Chondrocyte (in vitro differentiated cells): Measurements from ENCODE around the gene LDLRAD4. TPM values are rescaled to one million over a fixed set of nuclear protein-coding genes. Genes with fewer than 3 reads are reported as not detected.

Source experiments
- DNase-seq: peaks from one replicate; pipeline ENCODE4 v3.0.0; 2021; ENCODE audit warnings: mixed read lengths, low spot score
- H3K27ac Mint-ChIP-seq: one replicate; pipeline ENCODE4 v1.8.0; 2021; ENCODE audit warnings: mild to moderate bottlenecking, moderate library complexity, mixed read lengths; ENCODE audit not compliant: unreplicated experiment
- H3K27me3 Mint-ChIP-seq: 2 replicates; pipeline ENCODE4 v1.8.0; 2021; ENCODE audit warnings: low read depth, mixed read lengths
- H3K36me3 Mint-ChIP-seq: 2 replicates; pipeline ENCODE4 v1.8.0; 2021; ENCODE audit warnings: low read depth, mixed read lengths
- H3K4me1 Mint-ChIP-seq: 2 replicates; pipeline ENCODE4 v1.8.0; 2021; ENCODE audit warnings: low read depth, mild to moderate bottlenecking, mixed read lengths
- H3K4me3 Mint-ChIP-seq: one replicate; pipeline ENCODE4 v1.8.0; 2021; ENCODE audit warnings: mild to moderate bottlenecking, moderate library complexity, mixed read lengths; ENCODE audit not compliant: unreplicated experiment
- H3K9me3 Mint-ChIP-seq: 2 replicates; pipeline ENCODE4 v1.8.0; 2021; ENCODE audit warnings: low read depth, mixed read lengths
- CTCF ChIP-seq: fragments of 200-600 bp; sonication (generic); IDR thresholded peaks from 2 replicates; pipeline ENCODE4 v1.5.0; 2021; ENCODE audit warnings: antibody characterized with exemption, mild to moderate bottlenecking, moderate library complexity
- total RNA-seq: library from RNA; stranded (reverse); gene quantifications from 3 replicates; pipeline ENCODE4 v1.2.1, GENCODE V29; 2021

Gene LDLRAD4
- total RNA-seq, 1 donor from 2014 or later: 80.5 TPM

- Mint-ChIP-seq H3K4me1 (peaks cover 86% of the 10 kb centered on the region), H3K27me3 (no peaks in the 10 kb centered on the region), H3K27ac (peak overlapping the region; percentile 94), H3K36me3 (no peaks in the 10 kb centered on the region), H3K9me3 (no peaks in the 10 kb centered on the region), H3K4me3 (no peak overlapping the region)
- no peak for TF ChIP-seq CTCF
- DNase-seq: no peak
These were observed 48.9 kb downstream of the LDLRAD4 start for GRCh38 chr18:13267431-13267873.

- H3K27ac Mint-ChIP-seq: peak overlapping the region; percentile 94
These were observed 49.8 kb downstream of the LDLRAD4 start for GRCh38 chr18:13268158-13269012.

GRCh38 chr18:13269013-13269280, 50.4 kb downstream of the LDLRAD4 start:
- no peak for TF ChIP-seq CTCF
- Mint-ChIP-seq H3K4me3 (peak overlapping the region; percentile 2), H3K4me1 (peaks cover 92% of the 10 kb centered on the region), H3K9me3 (no peaks in the 10 kb centered on the region), H3K36me3 (no peaks in the 10 kb centered on the region), H3K27ac (peak overlapping the region; percentile 94), H3K27me3 (no peaks in the 10 kb centered on the region)
- DNase-seq: no peak

More at GRCh38 chr18:13268158-13269012, 49.8 kb downstream of the LDLRAD4 start:
- H3K4me1 Mint-ChIP-seq: peaks cover 87% of the 10 kb centered on the region
- H3K9me3 Mint-ChIP-seq: no peaks in the 10 kb centered on the region
- H3K27me3 Mint-ChIP-seq: no peaks in the 10 kb centered on the region
- TF ChIP-seq CTCF: no peak
- peak overlapping the region; percentile 14 for H3K4me3 Mint-ChIP-seq
- no peak for DNase-seq
- H3K36me3 Mint-ChIP-seq: no peaks in the 10 kb centered on the region

- TF ChIP-seq CTCF: no peak
- H3K27me3 Mint-ChIP-seq: no peaks in the 10 kb centered on the region
- no peaks in the 10 kb centered on the region for H3K9me3 Mint-ChIP-seq
- peaks cover 93% of the 10 kb centered on the region for H3K4me1 Mint-ChIP-seq
- no peaks in the 10 kb centered on the region for H3K36me3 Mint-ChIP-seq
- peak overlapping the region; percentile 39 for H3K4me3 Mint-ChIP-seq
- peak overlapping the region; percentile 94 for H3K27ac Mint-ChIP-seq
- DNase-seq: peak; percentile 73
These were observed 51.0 kb downstream of the LDLRAD4 start for GRCh38 chr18:13269521-13270011.

GRCh38 chr18:13270279-13270855, 51.8 kb downstream of the LDLRAD4 start:
- H3K4me1 Mint-ChIP-seq: peaks cover 92% of the 10 kb centered on the region
- H3K36me3 Mint-ChIP-seq: no peaks in the 10 kb centered on the region
- no peak for DNase-seq
- no peak for TF ChIP-seq CTCF
- H3K4me3 Mint-ChIP-seq: no peak overlapping the region
- H3K9me3 Mint-ChIP-seq: no peaks in the 10 kb centered on the region
- H3K27me3 Mint-ChIP-seq: no peaks in the 10 kb centered on the region
- H3K27ac Mint-ChIP-seq: peak overlapping the region; percentile 94
